Endothelial cell of umbilical vein (primary cell): ENCODE measurements around the gene ARPC5. TPM values are rescaled to one million over a fixed set of nuclear protein-coding genes. Genes with fewer than 3 reads are reported as not detected.

Experiments
- BruUV-seq: library from RNA; stranded (reverse); fragments of 400-500 nt; replicated peaks from 2 replicates; lab custom pipeline; 2021; lab: Mats Ljungman, UMichigan
- CTCF ChIA-PET: fragments of 300-600, 350-600 bp; sonication (Branson Sonifier 250); formaldehyde crosslinking; loops from one replicate; lab custom pipeline; 2021; ENCODE audit warnings: antibody characterized with exemption, inconsistent platforms; lab: Charles Lee
- POLR2A ChIA-PET: fragments of 300-600, 350-600 bp; sonication (Branson Sonifier 250); formaldehyde crosslinking; loops from one replicate; lab custom pipeline; 2021; ENCODE audit warnings: antibody characterized with exemption, inconsistent platforms; lab: Charles Lee
- DNase-seq: peaks from one replicate; pipeline ENCODE4 v3.0.0-alpha.2; 2011; ENCODE audit warnings: low read depth, low spot score
- FAIRE-seq: peaks from 2 replicates; lab custom pipeline; 2011; peaks lifted over from hg19 to GRCh38; lab: Jason Lieb, UNC
- H2AFZ ChIP-seq: 2 replicates; pipeline ENCODE4 v1.6.0; 2012; ENCODE audit warnings: low read depth, low read length, control low read depth, inconsistent platforms
- H3K27ac ChIP-seq: 2 replicates; pipeline ENCODE4 v1.5.1; 2011; ENCODE audit warnings: low read depth, mild to moderate bottlenecking, control low read depth, low read length, moderate library complexity; ENCODE audit not compliant: insufficient read depth
- H3K27me3 ChIP-seq, 2 experiments: 2 replicates each; pipeline versions ENCODE4 v1.6.0 to v1.6.1; 2011; ENCODE audit warnings: low read length in 2 of 2, mixed read lengths in 1 of 2; ENCODE audit not compliant: control insufficient read depth in 2 of 2, insufficient read depth in 2 of 2
- H3K36me3 ChIP-seq, 2 experiments: 2 replicates in 1 of 2; 3 replicates in 1 of 2; pipeline ENCODE4 v1.5.1; 2011; ENCODE audit warnings: low read length in 2 of 2, mild to moderate bottlenecking in 1 of 2, moderate library complexity in 1 of 2; ENCODE audit not compliant: control insufficient read depth in 2 of 2, insufficient read depth in 2 of 2; ENCODE audit errors: extremely low read depth in 1 of 2
- H3K4me1 ChIP-seq: 3 replicates; pipeline ENCODE4 v1.5.1; 2011; ENCODE audit warnings: mild to moderate bottlenecking, low read length; ENCODE audit not compliant: control insufficient read depth, insufficient read depth; ENCODE audit errors: extremely low read depth
- H3K4me2 ChIP-seq: 2 replicates; pipeline ENCODE4 v1.6.1; 2011; ENCODE audit warnings: low read length, control low read depth, mixed read lengths; ENCODE audit not compliant: insufficient read depth
- H3K4me3 ChIP-seq, 3 experiments: fragments of 200-600 bp in 1 of 3; sonication (generic), shearing (Covaris generic) in 1 of 3; replicated peaks in 1 of 3; 2 replicates each; pipeline ENCODE4 v1.5.1; 2011 to 2016; ENCODE audit warnings: control low read depth in 3 of 3, low read length in 3 of 3, mild to moderate bottlenecking in 2 of 3, inconsistent platforms in 1 of 3, low read depth in 1 of 3, moderate library complexity in 1 of 3; ENCODE audit not compliant: insufficient read depth in 1 of 3
- H3K79me2 ChIP-seq: 2 replicates; pipeline ENCODE4 v1.6.0; 2012; ENCODE audit warnings: low read length, inconsistent platforms; ENCODE audit not compliant: control insufficient read depth, insufficient read depth
- H3K9ac ChIP-seq: replicated peaks from 2 replicates; pipeline ENCODE3; 2011; ENCODE audit warnings: low read length, control low read depth; ENCODE audit not compliant: insufficient read depth; ENCODE audit errors: extremely low read depth
- H3K9me1 ChIP-seq: replicated peaks from 3 replicates; pipeline ENCODE4 v1.6.0; 2011; ENCODE audit warnings: mild to moderate bottlenecking, low read length; ENCODE audit not compliant: control insufficient read depth, insufficient read depth; ENCODE audit errors: extremely low read depth
- H3K9me3 ChIP-seq: replicated peaks from 2 replicates; pipeline ENCODE4 v1.5.1; 2012; ENCODE audit warnings: low read length, inconsistent platforms; ENCODE audit not compliant: control insufficient read depth, insufficient read depth
- H4K20me1 ChIP-seq: replicated peaks from 2 replicates; pipeline ENCODE3; 2011; ENCODE audit warnings: mild to moderate bottlenecking, low read length; ENCODE audit not compliant: control insufficient read depth, insufficient read depth; ENCODE audit errors: extremely low read depth
- CTCF ChIP-seq, 2 donors: IDR thresholded peaks; 1 replicate in 1 of 2; 2 replicates in 1 of 2; pipeline ENCODE4 v1.5.1; 2011; ENCODE audit warnings: low read length in 2 of 2, mild to moderate bottlenecking in 2 of 2, moderate library complexity in 2 of 2, control low read depth in 1 of 2, inconsistent platforms in 1 of 2, low read depth in 1 of 2; ENCODE audit not compliant: insufficient read depth in 1 of 2; ENCODE audit errors: extremely low read depth in 1 of 2
- EZH2 ChIP-seq: IDR thresholded peaks from 2 replicates; pipeline ENCODE4 v1.6.1; 2012; ENCODE audit warnings: borderline replicate concordance, low read depth, mild to moderate bottlenecking, moderate library complexity, low read length, inconsistent platforms; ENCODE audit not compliant: severe bottlenecking
- FOS ChIP-seq: IDR thresholded peaks from 2 replicates; pipeline ENCODE4 v1.6.1; 2011; ENCODE audit warnings: mild to moderate bottlenecking, low read length, moderate library complexity, borderline replicate concordance; ENCODE audit not compliant: insufficient read depth
- GATA2 ChIP-seq: IDR thresholded peaks from 2 replicates; pipeline ENCODE4 v1.7.0; 2011; ENCODE audit warnings: low read depth, mild to moderate bottlenecking, moderate library complexity, mixed read lengths, low read length; ENCODE audit not compliant: insufficient read length, insufficient read depth
- JUN ChIP-seq: IDR thresholded peaks from 2 replicates; pipeline ENCODE4 v1.6.1; 2011; ENCODE audit warnings: borderline replicate concordance, low read depth; ENCODE audit not compliant: insufficient read length, insufficient read depth
- MAX ChIP-seq: IDR thresholded peaks from 2 replicates; pipeline ENCODE4 v1.6.1; 2011; ENCODE audit not compliant: insufficient read depth, insufficient read length
- MYC ChIP-seq: IDR thresholded peaks from one replicate; pipeline ENCODE4 v1.6.1; 2011; ENCODE audit warnings: mild to moderate bottlenecking, low read depth, low read length
- POLR2A ChIP-seq: IDR thresholded peaks from 2 replicates; pipeline ENCODE4 v1.6.1; 2012; ENCODE audit warnings: low read depth, mild to moderate bottlenecking, control low read depth, low read length
- POLR2AphosphoS5 ChIP-seq: IDR thresholded peaks from 2 replicates; pipeline ENCODE4 v1.6.1; 2012; ENCODE audit warnings: low read depth, mild to moderate bottlenecking, control low read depth, low read length, moderate library complexity; ENCODE audit not compliant: insufficient read depth
- dilution Hi-C: fragments of 300-500 bp; cut with MboI; formaldehyde crosslinking; loops from one replicate; pipeline ENCODE4 v1.15.0; 2019; ENCODE audit warnings: low sequenced_read_pairs; ENCODE audit not compliant: extremely low pct_ligation_motif_present
- intact Hi-C: fragments of 100-400 bp; cut with micrococcal nuclease; formaldehyde crosslinking; loops from one replicate; pipeline ENCODE4 v1.10.0; 2022
- polyA plus RNA-seq, 4 experiments: library from polyadenylated mRNA; depleted of rRNA in 3 of 4; stranded (reverse) in 3 of 4; unstranded in 1 of 4; fragments of >200 nt; gene quantifications; 2 replicates each; pipeline versions ENCODE4 v1.2.1 to v1.2.3, GENCODE V29; 2011 to 2012; ENCODE audit warnings: missing spikeins in 1 of 4
- total RNA-seq: library from RNA; stranded (reverse); gene quantifications from 2 replicates; pipeline ENCODE4 v1.2.3, GENCODE V29; 2021

Gene ARPC5
- total and polyA plus RNA-seq, 2 donors (not counting 3 experiments of a cell fraction or from before 2014, with no cell fraction given), result 110 to 185 TPM

GRCh38 chr1:183622884-183623785, 12.4 kb downstream of the ARPC5 start:
- H3K27me3 ChIP-seq, result no peaks in the 10 kb centered on the region
- peaks cover 4 to 7% of the 10 kb centered on the region in 2 experiments for H3K36me3 ChIP-seq
- H2AFZ ChIP-seq, result no peak overlapping the region
- no TSS peak for BruUV-seq
- H3K4me3 ChIP-seq, result no peak overlapping the region
- no peaks in the 10 kb centered on the region for H3K9me1 ChIP-seq
- peaks cover 3% of the 10 kb centered on the region for H3K79me2 ChIP-seq
- H3K9ac ChIP-seq, result no peak overlapping the region
- DNase-seq (peak; percentile 56), FAIRE-seq (no peak)
- H3K9me3 ChIP-seq, result no peaks in the 10 kb centered on the region
- peaks cover 4% of the 10 kb centered on the region for H3K4me1 ChIP-seq
- ChIA-PET CTCF (interaction anchor here (1.0 kb wide), 2 partner anchors 14 to 660 kb away, joined by 3 to 5 read pairs; no protein-coding TSS in a partner anchor), POLR2A (no interaction called here)
- H3K27ac ChIP-seq, result no peak overlapping the region
- peaks cover 2% of the 10 kb centered on the region for H4K20me1 ChIP-seq
- dilution Hi-C loops, result no loop called here
- TF ChIP-seq POLR2AphosphoS5, result no peak
- peak; percentile 34 to 45 for TF ChIP-seq CTCF (IDR thresholded peaks at IDR 0.05; ENCODE audit: extremely low read depth in 1 of 2, insufficient read depth in 1 of 2, low read depth in 1 of 2, low read length in 2 of 2)
- intact Hi-C loops, result loop anchor here (1.0 kb wide), 3 partner anchors 153 to 661 kb away; no protein-coding TSS in a partner anchor
- H3K4me2 ChIP-seq, result no peak overlapping the region

GRCh38 chr1:183622013-183622412, 13.6 kb downstream of the ARPC5 start:
- intact Hi-C loops, result no loop called here
- TF ChIP-seq POLR2A (no peak), JUN (no peak), POLR2AphosphoS5 (no peak), FOS (no peak), GATA2 (no peak), MAX (no peak), MYC (no peak), CTCF (IDR thresholded peaks at IDR 0.05; ENCODE audit: extremely low read depth in 1 of 2, insufficient read depth in 1 of 2, low read depth in 1 of 2, low read length in 2 of 2) (no peak), EZH2 (no peak)
- Histone ChIP-seq H4K20me1 (peaks cover 2% of the 10 kb centered on the region), H3K79me2 (no peaks in the 10 kb centered on the region), H3K4me2 (no peak overlapping the region), H3K4me1 (no peaks in the 10 kb centered on the region), H3K4me3 (no peak overlapping the region), H3K27ac (no peak overlapping the region), H3K9ac (no peak overlapping the region), H3K9me1 (no peaks in the 10 kb centered on the region), H3K36me3 (peaks cover 4 to 7% of the 10 kb centered on the region in 2 experiments), H2AFZ (no peak overlapping the region), H3K27me3 (no peaks in the 10 kb centered on the region), H3K9me3 (no peaks in the 10 kb centered on the region)
- FAIRE-seq, result no peak
- no peak for DNase-seq
- POLR2A ChIA-PET, result no interaction called here
- BruUV-seq, result no TSS peak
- CTCF ChIA-PET, result interaction anchor here (1.0 kb wide), 1 partner anchor 659 kb away, joined by 3 read pairs; no protein-coding TSS in a partner anchor
- dilution Hi-C loops, result no loop called here
